ENCODE measurements around the gene MAP3K14.
"Not testable (repeated sequence)": the region's sequence is repeated elsewhere in the genome, so short reads cannot be mapped to it uniquely, and the experiment has no call there.

MAP3K14 gene

GRCh38 chr17:45314741-45315647, 1.8 kb downstream of the MAP3K14 start:
- no peak for DNase-seq

- DNase-seq = no peak
These were observed 2.7 kb downstream of the MAP3K14 start for GRCh38 chr17:45313996-45314740.

GRCh38 chr17:45313421-45313771, 3.4 kb downstream of the MAP3K14 start:
- no peak for DNase-seq

- no peak for DNase-seq
These were observed 4.1 kb downstream of the MAP3K14 start for GRCh38 chr17:45312477-45313420.

DNA sequence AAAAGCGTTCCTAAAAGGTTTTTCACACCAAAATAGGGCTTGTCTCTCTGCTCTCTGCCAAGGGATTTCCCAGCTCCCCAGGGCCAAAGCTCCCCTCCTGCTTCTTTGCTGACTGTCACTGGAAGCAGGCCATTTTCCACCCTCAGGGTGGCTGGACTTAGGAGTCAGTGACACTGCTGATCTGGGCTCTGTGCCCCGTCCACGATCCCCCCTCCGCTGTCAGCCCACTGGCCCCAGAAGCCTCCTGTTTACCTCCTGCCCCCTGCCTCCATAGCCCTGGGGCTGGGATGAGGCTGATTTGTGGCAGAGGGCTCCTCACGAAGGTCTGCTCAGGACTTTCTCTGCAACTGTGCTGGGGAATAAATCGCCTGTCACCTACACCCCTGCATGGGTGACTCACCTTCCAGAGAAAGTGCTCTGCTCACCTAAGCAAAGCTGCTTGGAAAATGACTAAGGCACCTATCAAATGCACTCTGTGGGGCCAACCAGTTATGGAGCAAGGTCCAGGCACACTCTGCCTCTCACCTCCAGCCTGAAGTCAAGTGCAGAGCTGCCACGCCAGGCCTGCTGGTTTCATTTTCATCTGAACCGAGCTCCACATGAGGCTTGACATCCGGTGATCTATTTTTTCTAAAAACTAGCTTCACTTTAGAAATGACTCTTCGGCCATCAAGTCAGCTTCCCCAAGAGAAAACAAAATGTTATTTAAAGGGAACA, 4.9 kb downstream of the MAP3K14 start:
- DNase-seq = no peak

GRCh38 chr17:45311401-45311759, 5.4 kb downstream of the MAP3K14 start:
- DNase-seq = no peak

DNA sequence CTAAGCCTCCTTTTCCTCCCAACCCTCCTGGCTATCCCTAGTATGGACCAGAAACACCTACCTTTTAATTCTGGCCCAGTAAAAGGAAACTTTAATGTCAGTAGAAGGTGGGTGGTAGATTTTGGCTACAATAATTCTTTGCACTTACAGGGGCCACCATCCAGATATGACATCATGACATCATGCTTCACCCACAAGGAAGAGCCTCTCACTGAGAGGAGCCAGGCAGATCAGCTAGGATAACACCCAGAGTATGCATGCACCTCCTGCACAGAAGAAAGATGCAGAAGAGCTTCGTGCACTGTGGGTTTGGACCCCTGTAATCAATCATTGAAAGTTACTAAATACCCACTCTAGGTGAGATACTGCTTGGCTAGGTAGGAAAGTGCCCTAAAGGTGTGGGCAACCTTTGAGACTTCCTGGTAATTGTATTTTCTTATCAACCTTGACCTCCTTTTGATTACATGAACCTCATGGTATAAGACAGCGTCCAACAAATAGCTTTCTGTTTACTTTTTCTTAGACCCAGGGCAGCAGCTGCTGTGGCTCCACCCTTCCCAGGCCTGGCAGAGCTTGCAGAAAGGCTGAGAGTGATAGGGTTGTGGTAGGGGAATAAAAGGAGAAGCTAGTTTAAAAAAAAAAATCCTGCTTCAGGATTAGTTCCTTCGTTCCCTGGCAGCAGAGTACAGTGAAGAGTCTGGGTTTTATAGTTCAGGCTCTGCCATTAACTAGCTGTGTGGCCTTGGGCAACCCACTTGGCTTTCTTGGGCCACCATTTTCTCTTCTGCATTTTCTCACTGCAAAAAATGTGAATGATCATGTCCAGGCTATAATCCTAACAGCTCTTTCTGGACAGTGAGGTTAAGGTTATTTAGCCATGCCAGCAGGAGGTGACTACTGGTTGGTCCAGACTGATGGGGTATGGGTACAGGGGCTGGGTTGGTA, 6.2 kb downstream of the MAP3K14 start:
- peak; percentile 37 for DNase-seq

- DNase-seq = no peak
These were observed 7.4 kb downstream of the MAP3K14 start for GRCh38 chr17:45309400-45309799.

DNA sequence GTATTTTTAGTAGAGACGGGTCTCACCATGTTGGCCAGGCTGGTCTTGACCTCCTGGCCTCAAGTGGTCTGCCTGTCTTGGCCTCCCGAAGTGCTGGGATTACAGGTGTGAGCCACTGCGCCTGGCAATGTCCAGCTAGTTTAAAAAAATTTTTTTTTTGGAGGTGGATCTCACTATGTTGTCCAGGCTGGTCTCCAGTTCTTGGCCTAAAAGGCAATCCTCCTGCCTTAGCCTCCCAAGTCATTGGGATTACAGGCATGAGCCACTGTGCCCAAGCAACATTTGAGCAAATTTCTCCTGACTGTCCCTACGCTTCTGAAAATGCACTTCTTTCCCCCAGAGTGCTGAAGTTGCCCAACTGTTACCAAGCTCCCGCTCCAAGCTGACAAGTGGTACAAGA, 8.0 kb downstream of the MAP3K14 start:
- no peak for DNase-seq

DNA sequence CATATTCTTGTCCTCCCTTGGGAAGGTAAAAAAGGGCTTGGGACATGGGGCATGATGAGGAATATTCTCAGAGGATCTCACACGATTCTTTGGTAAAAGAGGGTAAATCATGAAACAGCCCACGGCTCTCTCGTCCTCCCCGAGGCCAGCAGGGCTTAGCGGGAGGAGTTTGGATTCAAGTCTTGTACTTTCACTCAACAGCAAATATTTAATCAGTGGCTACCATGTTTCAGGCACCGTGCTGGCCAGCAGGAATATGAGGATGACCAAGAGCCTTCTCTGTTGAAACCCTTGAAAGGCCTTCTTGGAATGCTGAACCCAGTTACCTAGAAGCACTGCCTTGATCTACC, 8.8 kb downstream of the MAP3K14 start:
- DNase-seq = no peak

GRCh38 chr17:45307290-45308015, 9.4 kb downstream of the MAP3K14 start:
- no peak for DNase-seq

- no peak for DNase-seq
These were observed 10.2 kb downstream of the MAP3K14 start for GRCh38 chr17:45306623-45307022.

DNA sequence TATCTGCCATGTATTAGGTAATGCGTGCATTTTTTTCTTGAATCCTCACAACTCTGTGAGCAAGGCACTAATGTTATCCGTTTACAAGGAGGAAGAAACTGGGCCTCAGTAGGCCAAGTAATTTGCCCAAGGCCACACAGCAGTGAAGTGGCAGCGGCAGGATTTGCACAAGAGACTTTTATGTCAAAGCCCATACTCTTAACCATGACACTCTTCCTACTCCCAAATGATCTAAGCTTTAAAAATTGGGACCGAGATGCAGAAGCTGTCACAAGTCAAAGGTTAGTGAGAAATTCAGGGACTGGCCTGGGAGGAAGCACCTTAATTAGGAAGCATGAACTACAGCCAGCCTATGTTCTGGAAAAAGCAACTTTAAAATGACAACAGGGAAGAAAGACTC, 10.7 kb downstream of the MAP3K14 start:
- no peak for DNase-seq

DNA sequence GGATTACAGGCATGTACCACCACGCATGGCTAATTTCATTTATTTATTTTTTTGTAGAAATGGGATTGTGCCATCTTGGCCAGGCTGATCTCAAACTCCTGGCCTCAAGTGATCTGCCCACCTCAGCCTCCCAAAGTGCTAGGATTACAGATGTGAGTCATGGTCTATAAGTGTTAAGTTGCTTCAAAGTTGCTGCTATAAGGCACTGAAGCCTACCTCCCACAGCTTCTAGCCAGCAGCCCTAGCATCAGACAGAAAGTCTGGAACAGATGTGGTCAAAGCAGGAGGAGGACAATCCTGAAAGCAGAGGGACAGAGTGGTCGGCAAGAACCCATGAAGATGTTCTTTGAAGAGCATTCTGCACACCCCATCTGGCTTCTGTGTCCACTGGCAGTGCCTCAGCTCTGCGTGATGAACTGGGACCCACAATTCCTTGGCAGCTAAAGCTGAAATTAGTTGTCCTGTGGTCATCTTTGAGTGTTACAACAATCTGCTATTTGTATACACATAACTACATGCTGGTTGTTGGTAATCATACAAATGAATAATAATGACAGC, 11.2 kb downstream of the MAP3K14 start:
- no peak for DNase-seq

DNA sequence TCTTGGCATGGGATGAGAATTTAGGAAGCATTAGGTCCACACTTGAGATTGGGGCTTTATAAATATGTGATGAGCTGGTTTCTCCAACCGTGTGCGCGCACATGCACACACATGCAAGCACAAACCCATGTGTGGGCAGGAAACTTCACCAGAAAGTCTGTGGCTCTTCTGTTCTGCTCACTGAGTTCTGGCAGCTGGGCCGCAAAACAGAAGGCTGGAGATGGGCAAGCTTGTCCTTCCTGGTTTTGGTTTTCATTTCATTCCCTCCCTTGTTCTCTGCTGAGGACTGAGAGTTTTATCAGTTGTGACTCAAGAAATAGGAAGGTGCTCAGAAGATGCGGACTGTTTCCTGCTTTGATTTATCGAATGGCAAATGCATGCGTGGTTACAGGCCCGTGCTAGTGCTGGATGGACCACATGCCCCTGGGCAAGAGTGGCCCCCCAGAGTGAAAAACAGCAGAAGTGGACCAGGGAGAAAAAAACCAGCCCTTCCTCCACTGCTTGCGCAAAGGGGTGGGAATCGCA, 14.1 kb downstream of the MAP3K14 start:
- no peak for DNase-seq

GRCh38 chr17:45302220-45302619, 14.6 kb downstream of the MAP3K14 start:
- not testable (repeated sequence) for DNase-seq

- no peak for DNase-seq
These were observed 15.1 kb downstream of the MAP3K14 start for GRCh38 chr17:45301674-45302073.

DNA sequence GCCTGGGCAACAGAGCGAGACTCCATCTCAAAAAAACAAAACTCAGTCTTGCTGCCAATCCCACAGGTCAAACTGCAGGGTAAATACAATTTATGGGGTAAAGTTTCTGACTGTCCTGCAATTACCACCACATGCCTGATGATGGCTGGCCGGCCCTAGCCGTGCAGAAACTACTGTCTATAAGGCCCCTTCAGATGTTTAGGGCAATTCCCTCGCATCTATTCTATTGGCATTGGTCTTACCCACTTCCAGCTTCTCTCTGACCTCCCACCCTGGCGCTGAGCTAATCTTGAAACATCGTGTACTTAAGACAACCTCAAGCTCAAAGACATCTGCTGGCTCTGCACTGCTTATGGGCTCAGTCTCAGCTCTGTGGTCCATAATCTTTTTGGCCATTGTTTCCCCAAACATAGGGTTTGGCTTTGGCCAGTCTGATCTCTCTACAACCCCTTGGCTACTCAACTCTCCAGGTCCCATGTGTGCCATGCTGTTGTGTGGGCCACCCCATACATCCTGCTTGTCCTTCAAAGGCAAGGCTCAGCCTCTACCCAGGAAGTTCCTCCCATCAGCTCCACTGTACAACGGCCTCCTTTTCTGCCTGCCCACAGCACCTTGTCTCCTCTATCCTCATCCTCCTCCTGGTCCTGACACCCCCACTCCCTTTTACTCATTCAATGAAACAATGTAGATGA, 16.6 kb downstream of the MAP3K14 start:
- DNase-seq = no peak

GRCh38 chr17:45299361-45299760, 17.5 kb downstream of the MAP3K14 start:
- DNase-seq = no peak

All from NCI-H1092 (cell line).